ENCODE data around the gene DYSF. TPM values are rescaled to one million over a fixed set of nuclear protein-coding genes. Genes with fewer than 3 reads are reported as not detected.
"Not testable (repeated sequence)": the region's sequence is repeated elsewhere in the genome, so short reads cannot be mapped to it uniquely, and the experiment has no call there.

DYSF gene
- total RNA-seq, 1 experiment from 2014 or later: 5.5 TPM

- H2BK12ac ChIP-seq (ENCODE audit: insufficient read length, low read depth, low read length): no peak overlapping the region
- no peak overlapping the region for H2BK15ac ChIP-seq (ENCODE audit: low read depth, low read length)
- H2BK20ac ChIP-seq (ENCODE audit: low read depth, low read length, poor library complexity, severe bottlenecking): no peak overlapping the region
- H3K36me3 Mint-ChIP-seq (ENCODE audit: insufficient read depth in 1 of 3, low read depth in 3 of 3): no peaks in the 10 kb centered on the region; a peak in 3 of 7 replicates
- H3K9me3 ChIP-seq (ENCODE audit: control insufficient read depth, low read depth, low read length): no peaks in the 10 kb centered on the region
- peaks cover 2% of the 10 kb centered on the region; the same call in 1 of the 2 replicates for H3K4me1 ChIP-seq (ENCODE audit: insufficient read depth, low read length)
- no peak overlapping the region for H2BK5ac ChIP-seq (ENCODE audit: insufficient read length, low read length)
- no peak overlapping the region for H4K5ac ChIP-seq (ENCODE audit: insufficient read length, low read depth, low read length)
- H3K14ac ChIP-seq (ENCODE audit: insufficient read depth, low read length): no peak overlapping the region
- H3K9me3 Mint-ChIP-seq: no peaks in the 10 kb centered on the region; a peak in 1 of 5 replicates
- no peak overlapping the region for H4K91ac ChIP-seq (ENCODE audit: insufficient read length, low read depth, low read length)
- H3K27me3 ChIP-seq (ENCODE audit: insufficient read depth, low read length): no peaks in the 10 kb centered on the region
- WGBS (ENCODE audit: extremely low coverage, insufficient read length, low lambda C conversion rate): no CpG with 5 or more reads among the region's 11 CpGs
- H3K4me2 ChIP-seq (ENCODE audit: insufficient read depth, insufficient read length, low read length): no peak overlapping the region
- H3K18ac ChIP-seq (ENCODE audit: insufficient read length, low read depth, low read length): no peak overlapping the region
- H3T11ph ChIP-seq (ENCODE audit: low read length): no peak overlapping the region
- H2BK120ac ChIP-seq (ENCODE audit: low read depth, low read length, poor library complexity, severe bottlenecking): no peak overlapping the region
- no peaks in the 10 kb centered on the region for H3K23me2 ChIP-seq (ENCODE audit: insufficient read length, low read depth, low read length, poor library complexity, severe bottlenecking)
- H3K56ac ChIP-seq (ENCODE audit: insufficient read length, low read depth, low read length): no peak overlapping the region
- H2AK5ac ChIP-seq (ENCODE audit: insufficient read length, low read length): no peak overlapping the region
- H3K27ac ChIP-seq (ENCODE audit: insufficient read length, low read depth, low read length): no peak overlapping the region
- H3K79me1 ChIP-seq (ENCODE audit: insufficient read depth, low read depth, low read length, poor library complexity, severe bottlenecking): no peaks in the 10 kb centered on the region
- no peak overlapping the region for H3K23ac ChIP-seq (ENCODE audit: insufficient read length, low read depth, low read length)
- no peak for DNase-seq
- H3K27me3 Mint-ChIP-seq (ENCODE audit: low read depth): no peaks in the 10 kb centered on the region; the same call in 1 of the 2 replicates
- H3K4me3 Mint-ChIP-seq: no peak overlapping the region
- H3K4ac ChIP-seq (ENCODE audit: low read depth, low read length): no peak overlapping the region
- no peak for TF ChIP-seq CTCF (conservative IDR thresholded peaks at IDR 0.05)
- no peak overlapping the region for H3K9ac ChIP-seq (ENCODE audit: extremely low read depth, insufficient read length, low read length)
- H4K8ac ChIP-seq (replicated peaks; ENCODE audit: insufficient read length, low read depth, low read length): no peak overlapping the region
- no peak overlapping the region for H3K27ac Mint-ChIP-seq
- no peaks in the 10 kb centered on the region for H4K20me1 ChIP-seq (ENCODE audit: control insufficient read depth, insufficient read depth, insufficient read length)
- H3K4me1 Mint-ChIP-seq: peaks cover 14 to 23% of the 10 kb centered on the region in 2 experiments
- no peaks in the 10 kb centered on the region for H3K79me2 ChIP-seq (ENCODE audit: insufficient read depth, low read length)
- no peak overlapping the region for H2AFZ ChIP-seq (ENCODE audit: low read length)
Measured at GRCh38 chr2:71486881-71487640, 33.7 kb downstream of the DYSF start.

GRCh38 chr2:71491551-71491950 is 38.2 kb downstream of the DYSF start:
- H3K79me2 ChIP-seq (ENCODE audit: insufficient read depth, low read length); DNase-seq; H3K4ac ChIP-seq (ENCODE audit: low read depth, low read length); H2BK5ac ChIP-seq (ENCODE audit: insufficient read length, low read length); H4K91ac ChIP-seq (ENCODE audit: insufficient read length, low read depth, low read length); H4K8ac ChIP-seq (replicated peaks; ENCODE audit: insufficient read length, low read depth, low read length); H3K27me3 ChIP-seq (ENCODE audit: insufficient read depth, low read length); H2BK15ac ChIP-seq (ENCODE audit: low read depth, low read length); H3K36me3 Mint-ChIP-seq (ENCODE audit: insufficient read depth in 1 of 3, low read depth in 3 of 3); H2AK5ac ChIP-seq (ENCODE audit: insufficient read length, low read length); H4K5ac ChIP-seq (ENCODE audit: insufficient read length, low read depth, low read length); H3K14ac ChIP-seq (ENCODE audit: insufficient read depth, low read length); H3K23ac ChIP-seq (ENCODE audit: insufficient read length, low read depth, low read length); H2BK120ac ChIP-seq (ENCODE audit: low read depth, low read length, poor library complexity, severe bottlenecking); H3K9ac ChIP-seq (ENCODE audit: extremely low read depth, insufficient read length, low read length); H3K27ac ChIP-seq (ENCODE audit: insufficient read length, low read depth, low read length); H3K4me2 ChIP-seq (ENCODE audit: insufficient read depth, insufficient read length, low read length); H3K18ac ChIP-seq (ENCODE audit: insufficient read length, low read depth, low read length); H3K79me1 ChIP-seq (ENCODE audit: insufficient read depth, low read depth, low read length, poor library complexity, severe bottlenecking); H3K27me3 Mint-ChIP-seq (ENCODE audit: low read depth); H3K27ac Mint-ChIP-seq; H4K20me1 ChIP-seq (ENCODE audit: control insufficient read depth, insufficient read depth, insufficient read length); H3K4me1 ChIP-seq (ENCODE audit: insufficient read depth, low read length); H2AFZ ChIP-seq (ENCODE audit: low read length); H3K9me3 ChIP-seq (ENCODE audit: control insufficient read depth, low read depth, low read length); H2BK20ac ChIP-seq (ENCODE audit: low read depth, low read length, poor library complexity, severe bottlenecking); H3K9me3 Mint-ChIP-seq; H3K56ac ChIP-seq (ENCODE audit: insufficient read length, low read depth, low read length); H2BK12ac ChIP-seq (ENCODE audit: insufficient read length, low read depth, low read length); H3K4me3 Mint-ChIP-seq; H3K23me2 ChIP-seq (ENCODE audit: insufficient read length, low read depth, low read length, poor library complexity, severe bottlenecking); H3T11ph ChIP-seq (ENCODE audit: low read length): not testable (repeated sequence)
- no CpG with 5 or more reads among the region's 3 CpGs for WGBS (ENCODE audit: extremely low coverage, insufficient read length, low lambda C conversion rate)
- peaks cover 11 to 16% of the 10 kb centered on the region in 2 experiments for H3K4me1 Mint-ChIP-seq

Data from H9 (cell line).